HepG2 (cell line): ENCODE measurements around the gene EEF1AKMT4. TPM values are rescaled to one million over a fixed set of nuclear protein-coding genes. Genes with fewer than 3 reads are reported as not detected.

ENCODE experiments used
- ARNT ChIP-seq: fragments of 450-650 bp; IDR thresholded peaks from 2 replicates; pipeline ENCODE4 v1.6.1; 2017
- ATAD3A ChIP-seq: sonication (generic); formaldehyde crosslinking; IDR thresholded peaks from 2 replicates; pipeline ENCODE4 v1.4.0; 2020; ENCODE audit warnings: missing genetic modification reagents
- BHLHE40 ChIP-seq: IDR thresholded peaks from 2 replicates; pipeline ENCODE4 v1.6.1; 2011; ENCODE audit warnings: low read length, improper control_type of control experiment
- CC2D1A ChIP-seq: sonication (generic); formaldehyde crosslinking; IDR thresholded peaks from 2 replicates; pipeline ENCODE4 v1.8.1; 2023; ENCODE audit warnings: mild to moderate bottlenecking, missing genetic modification reagents
- CCDC6 ChIP-seq: sonication (generic); formaldehyde crosslinking; IDR thresholded peaks from 2 replicates; pipeline ENCODE4 v1.8.1; 2022; ENCODE audit warnings: mild to moderate bottlenecking, missing genetic modification reagents, moderate library complexity
- DRAP1 ChIP-seq: IDR thresholded peaks from 2 replicates; pipeline ENCODE4 v1.6.1; 2016; ENCODE audit warnings: missing genetic modification reagents, missing compliant biosample characterization
- E2F1 ChIP-seq: sonication (generic); formaldehyde crosslinking; IDR thresholded peaks from 2 replicates; pipeline ENCODE4 v1.5.0; 2020; ENCODE audit warnings: missing genetic modification reagents
- FOXK2 ChIP-seq: fragments of 450-650 bp; IDR thresholded peaks from 2 replicates; pipeline ENCODE4 v1.6.1; 2016
- GABPA ChIP-seq, 2 experiments: IDR thresholded peaks; 2 replicates each; pipeline ENCODE4 v1.6.1; 2011 to 2016; ENCODE audit warnings: low read depth in 2 of 2, low read length in 1 of 2, missing biosample characterization in 1 of 2, missing genetic modification characterization in 1 of 2
- HMGXB4 ChIP-seq, 2 experiments: sonication (generic) in 1 of 2; formaldehyde crosslinking in 1 of 2; IDR thresholded peaks; 2 replicates each; pipeline versions ENCODE4 v1.4.0 to v1.6.1; 2018 to 2020; ENCODE audit warnings: missing genetic modification reagents in 2 of 2, borderline replicate concordance in 1 of 2, low read depth in 1 of 2, mild to moderate bottlenecking in 1 of 2, missing biosample characterization in 1 of 2
- MATR3 ChIP-seq: sonication (generic); formaldehyde crosslinking; IDR thresholded peaks from 2 replicates; pipeline ENCODE4 v1.4.0; 2020; ENCODE audit warnings: missing genetic modification reagents
- MIER2 ChIP-seq: IDR thresholded peaks from 2 replicates; pipeline ENCODE4 v1.6.1; 2016; ENCODE audit warnings: missing biosample characterization, missing genetic modification reagents
- NCOA2 ChIP-seq: sonication (generic); formaldehyde crosslinking; IDR thresholded peaks from 2 replicates; pipeline ENCODE4 v1.8.0; 2022; ENCODE audit warnings: inconsistent platforms
- NRL ChIP-seq: sonication (generic); formaldehyde crosslinking; IDR thresholded peaks from 2 replicates; pipeline ENCODE4 v1.5.0; 2020; ENCODE audit warnings: missing genetic modification reagents, mild to moderate bottlenecking, moderate library complexity, borderline replicate concordance
- POLR2A ChIP-seq, 2 experiments: IDR thresholded peaks; 2 replicates each; pipeline ENCODE4 v1.6.1; 2011; ENCODE audit warnings: low read depth in 2 of 2, low read length in 2 of 2, mild to moderate bottlenecking in 1 of 2, moderate library complexity in 1 of 2; ENCODE audit not compliant: insufficient read depth in 1 of 2
- TRIM24 ChIP-seq: sonication (generic); formaldehyde crosslinking; IDR thresholded peaks from 2 replicates; pipeline ENCODE4 v1.8.0; 2022; ENCODE audit warnings: mild to moderate bottlenecking, missing genetic modification reagents
- YY1 ChIP-seq: IDR thresholded peaks from 2 replicates; pipeline ENCODE4 v1.6.1; 2011; ENCODE audit warnings: low read length, low read depth, moderate library complexity, mild to moderate bottlenecking; ENCODE audit not compliant: insufficient read depth, insufficient replicate concordance
- ZBTB1 ChIP-seq: sonication (generic); formaldehyde crosslinking; IDR thresholded peaks from 2 replicates; pipeline ENCODE4 v1.4.0; 2020; ENCODE audit warnings: missing genetic modification reagents, borderline replicate concordance
- ZIK1 ChIP-seq: sonication (generic); formaldehyde crosslinking; IDR thresholded peaks from 2 replicates; pipeline ENCODE4 v1.5.0; 2020; ENCODE audit warnings: mild to moderate bottlenecking, low read depth, missing genetic modification reagents, borderline replicate concordance
- ZNF629 ChIP-seq: sonication (generic); formaldehyde crosslinking; conservative IDR thresholded peaks from 2 replicates; pipeline ENCODE4 v1.5.0; 2020; ENCODE audit warnings: missing genetic modification reagents
- ZNF792 ChIP-seq: IDR thresholded peaks from 2 replicates; pipeline ENCODE4 v1.6.1; 2016
- ZNF841 ChIP-seq: sonication (generic); formaldehyde crosslinking; IDR thresholded peaks from 2 replicates; pipeline ENCODE4 v1.8.1; 2023; ENCODE audit warnings: missing genetic modification reagents, borderline replicate concordance
- polyA plus RNA-seq, 8 experiments: library from polyadenylated mRNA; depleted of rRNA in 3 of 8; stranded (reverse) in 7 of 8; unstranded in 1 of 8; fragments of >200 nt; fragmentation: Illumina TruSeq in 4 of 8; extraction: Trizol in 4 of 8; gene quantifications; 2 replicates each; pipeline versions ENCODE4 v1.2.1 to v1.2.3, GENCODE V29; 2011 to 2016; ENCODE audit warnings: low read depth in 4 of 8, missing spikeins in 1 of 8, mixed read lengths in 1 of 8; ENCODE audit not compliant: insufficient read depth in 1 of 8
- total RNA-seq, 5 experiments: library from RNA; depleted of rRNA; stranded (reverse); fragments of >200 nt; fragmentation: Illumina TruSeq; extraction: Trizol; gene quantifications; 2 replicates each; pipeline ENCODE4 v1.2.3, GENCODE V29; 2016; ENCODE audit warnings: low read depth in 1 of 5

EEF1AKMT4 gene
- total and polyA plus RNA-seq, 2 of the 13 experiments (the other 11 are each of a cell fraction or from before 2014, with no cell fraction given) = 13.1 to 15.8 TPM

GRCh38 chr3:184249412-184250166 lies at the start of gene EEF1AKMT4 (continued):
- TF ChIP-seq YY1 (peak; percentile 85), ZNF841 (no peak), ZIK1 (CRISPR knock-in tag) (no peak), HMGXB4 (CRISPR knock-in tag; IDR thresholded peaks at IDR 0.05; ENCODE audit: borderline replicate concordance in 1 of 2, low read depth in 1 of 2) (peak; percentile 91 to 94), FOXK2 (peak; percentile 75), ATAD3A (CRISPR knock-in tag) (no peak), GABPA (IDR thresholded peaks at IDR 0.05; ENCODE audit: low read depth, low read length) (no peak), GABPA (CRISPR knock-in tag; IDR thresholded peaks at IDR 0.05; ENCODE audit: low read depth) (peak; percentile 93), CCDC6 (CRISPR knock-in tag) (peak; percentile 90), TRIM24 (CRISPR knock-in tag) (no peak), MATR3 (CRISPR knock-in tag) (no peak), CC2D1A (CRISPR knock-in tag) (no peak), BHLHE40 (peak; percentile 85), ARNT (no peak), DRAP1 (CRISPR knock-in tag) (peak; percentile 54), MIER2 (CRISPR knock-in tag) (peak; percentile 69; the same call in 1 of the 2 replicates), ZBTB1 (CRISPR knock-in tag) (no peak), NCOA2 (CRISPR knock-in tag) (peak; percentile 25; the same call in 1 of the 2 replicates), POLR2A (IDR thresholded peaks at IDR 0.05; ENCODE audit: insufficient read depth in 1 of 2, low read depth in 2 of 2, low read length in 2 of 2) (peak in 1 of 2 experiments; percentile 60; a peak in 2 of 4 replicates), ZNF629 (CRISPR knock-in tag) (no peak), NRL (CRISPR knock-in tag) (peak; percentile 89; the same call in 1 of the 2 replicates), E2F1 (no peak; the same call in 1 of the 2 replicates), ZNF792 (CRISPR knock-in tag) (peak; percentile 46; the same call in 1 of the 2 replicates)
